Body of pancreas (tissue), 4 donors: ENCODE measurements around the gene VEGFD.

Experiments used
- POLR2A ChIP-seq, 3 donors: fragments of 450-650 bp; IDR thresholded peaks; one replicate each; pipeline ENCODE4 v1.6.1; 2016; ENCODE audit warnings: antibody characterized with exemption in 3 of 3, mild to moderate bottlenecking in 2 of 3
- TF ChIP-seq, protein P1 (sequence below), 7 experiments: fragments of 450-650 bp in 4 of 7; fragments of 200-600 bp in 3 of 7; sonication (generic) in 3 of 7; IDR thresholded peaks; one replicate each; pipeline ENCODE4 v1.5.1; 2016 to 2019; ENCODE audit warnings: antibody characterized with exemption in 7 of 7

DNA sequence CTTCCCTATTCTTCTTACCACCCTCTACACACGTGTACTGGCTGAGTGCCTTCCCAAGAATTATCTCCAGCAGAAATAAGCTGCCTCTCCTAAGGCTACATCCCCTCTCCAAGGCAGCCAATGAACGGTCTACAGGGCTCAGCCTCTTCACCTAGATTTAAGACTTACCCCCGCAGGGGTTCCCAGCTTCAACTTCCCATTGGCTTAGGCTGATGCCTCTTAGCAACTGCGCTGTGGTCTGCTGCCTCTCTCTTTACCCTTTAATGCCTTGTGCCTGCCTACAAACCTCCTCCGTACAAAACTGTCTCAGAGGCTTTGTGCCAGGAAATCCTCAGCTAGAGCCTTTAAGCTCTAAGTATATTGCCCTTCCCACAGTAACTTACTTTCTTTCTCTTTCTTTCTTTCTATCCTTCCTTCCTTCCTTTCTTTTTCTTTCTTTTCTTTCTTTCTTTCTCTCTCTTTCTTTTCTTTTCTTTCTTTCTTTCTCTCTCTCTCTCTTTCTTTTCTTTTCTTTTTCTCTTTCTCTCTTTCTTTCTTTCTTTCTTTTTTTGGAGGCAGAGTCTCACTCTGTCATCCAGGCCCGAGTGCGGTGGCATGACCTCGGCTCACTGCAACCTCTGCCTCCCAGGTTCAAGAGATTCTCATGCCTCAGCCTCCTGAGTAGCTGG lies 33.8 kb downstream of the VEGFD start:
- TF ChIP-seq, protein P1, sequence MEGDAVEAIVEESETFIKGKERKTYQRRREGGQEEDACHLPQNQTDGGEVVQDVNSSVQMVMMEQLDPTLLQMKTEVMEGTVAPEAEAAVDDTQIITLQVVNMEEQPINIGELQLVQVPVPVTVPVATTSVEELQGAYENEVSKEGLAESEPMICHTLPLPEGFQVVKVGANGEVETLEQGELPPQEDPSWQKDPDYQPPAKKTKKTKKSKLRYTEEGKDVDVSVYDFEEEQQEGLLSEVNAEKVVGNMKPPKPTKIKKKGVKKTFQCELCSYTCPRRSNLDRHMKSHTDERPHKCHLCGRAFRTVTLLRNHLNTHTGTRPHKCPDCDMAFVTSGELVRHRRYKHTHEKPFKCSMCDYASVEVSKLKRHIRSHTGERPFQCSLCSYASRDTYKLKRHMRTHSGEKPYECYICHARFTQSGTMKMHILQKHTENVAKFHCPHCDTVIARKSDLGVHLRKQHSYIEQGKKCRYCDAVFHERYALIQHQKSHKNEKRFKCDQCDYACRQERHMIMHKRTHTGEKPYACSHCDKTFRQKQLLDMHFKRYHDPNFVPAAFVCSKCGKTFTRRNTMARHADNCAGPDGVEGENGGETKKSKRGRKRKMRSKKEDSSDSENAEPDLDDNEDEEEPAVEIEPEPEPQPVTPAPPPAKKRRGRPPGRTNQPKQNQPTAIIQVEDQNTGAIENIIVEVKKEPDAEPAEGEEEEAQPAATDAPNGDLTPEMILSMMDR (IDR thresholded peaks at IDR 0.05), result no peak
- no peak for TF ChIP-seq POLR2A (IDR thresholded peaks at IDR 0.05)
